Measurements from ENCODE around the gene TNFRSF14. TPM values are rescaled to one million over a fixed set of nuclear protein-coding genes. Genes with fewer than 3 reads are reported as not detected.

Gene TNFRSF14
- total and polyA plus RNA-seq, 2 of the 13 experiments (the other 11 are each of a cell fraction or from before 2014, with no cell fraction given): 11.9 to 49.9 TPM

- TF ChIP-seq MYC (CRISPR knock-in tag; IDR thresholded peaks at IDR 0.05; ENCODE audit: borderline replicate concordance) (peak; percentile 40; the same call in 1 of the 2 replicates), ETV6 (CRISPR knock-in tag; conservative IDR thresholded peaks at IDR 0.05) (no peak), NKX3-1 (CRISPR knock-in tag; IDR thresholded peaks at IDR 0.05) (no peak), MATR3 (CRISPR knock-in tag; IDR thresholded peaks at IDR 0.05) (no peak), ZNF792 (CRISPR knock-in tag; IDR thresholded peaks at IDR 0.05) (no peak; the same call in 1 of the 2 replicates), ZNF775 (CRISPR knock-in tag; IDR thresholded peaks at IDR 0.05; ENCODE audit: borderline replicate concordance) (no peak), ZNF446 (CRISPR knock-in tag; IDR thresholded peaks at IDR 0.05) (no peak; the same call in 1 of the 2 replicates), HOXA3 (CRISPR knock-in tag; IDR thresholded peaks at IDR 0.05) (no peak; the same call in 1 of the 2 replicates), GMEB1 (CRISPR knock-in tag; IDR thresholded peaks at IDR 0.05; ENCODE audit: borderline replicate concordance) (no peak), YEATS4 (CRISPR knock-in tag; IDR thresholded peaks at IDR 0.05; ENCODE audit: borderline replicate concordance) (no peak), MTA3 (CRISPR knock-in tag; IDR thresholded peaks at IDR 0.05) (no peak), ASH2L (IDR thresholded peaks at IDR 0.05; ENCODE audit: insufficient read length, low read depth, low read length) (no peak), ZNF546 (CRISPR knock-in tag; conservative IDR thresholded peaks at IDR 0.05) (no peak; the same call in 1 of the 2 replicates), ZSCAN22 (CRISPR knock-in tag; IDR thresholded peaks at IDR 0.05) (no peak), TBX3 (IDR thresholded peaks at IDR 0.05; ENCODE audit: borderline replicate concordance) (no peak), ZFY (CRISPR knock-in tag; IDR thresholded peaks at IDR 0.05) (peak; percentile 56; the same call in 1 of the 2 replicates), ZNF737 (CRISPR knock-in tag; IDR thresholded peaks at IDR 0.05; ENCODE audit: borderline replicate concordance) (no peak), MXD1 (CRISPR knock-in tag; IDR thresholded peaks at IDR 0.05) (no peak)
- TF ChIP-seq, protein P1, sequence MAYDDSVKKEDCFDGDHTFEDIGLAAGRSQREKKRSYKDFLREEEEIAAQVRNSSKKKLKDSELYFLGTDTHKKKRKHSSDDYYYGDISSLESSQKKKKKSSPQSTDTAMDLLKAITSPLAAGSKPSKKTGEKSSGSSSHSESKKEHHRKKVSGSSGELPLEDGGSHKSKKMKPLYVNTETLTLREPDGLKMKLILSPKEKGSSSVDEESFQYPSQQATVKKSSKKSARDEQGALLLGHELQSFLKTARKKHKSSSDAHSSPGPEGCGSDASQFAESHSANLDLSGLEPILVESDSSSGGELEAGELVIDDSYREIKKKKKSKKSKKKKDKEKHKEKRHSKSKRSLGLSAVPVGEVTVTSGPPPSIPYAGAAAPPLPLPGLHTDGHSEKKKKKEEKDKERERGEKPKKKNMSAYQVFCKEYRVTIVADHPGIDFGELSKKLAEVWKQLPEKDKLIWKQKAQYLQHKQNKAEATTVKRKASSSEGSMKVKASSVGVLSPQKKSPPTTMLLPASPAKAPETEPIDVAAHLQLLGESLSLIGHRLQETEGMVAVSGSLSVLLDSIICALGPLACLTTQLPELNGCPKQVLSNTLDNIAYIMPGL (CRISPR knock-in tag; IDR thresholded peaks at IDR 0.05; ENCODE audit: borderline replicate concordance in 1 of 2, low read depth in 1 of 2): peak; percentile 0 to 40; a peak in 1 of 4 replicates
- TF ChIP-seq, protein P2, sequence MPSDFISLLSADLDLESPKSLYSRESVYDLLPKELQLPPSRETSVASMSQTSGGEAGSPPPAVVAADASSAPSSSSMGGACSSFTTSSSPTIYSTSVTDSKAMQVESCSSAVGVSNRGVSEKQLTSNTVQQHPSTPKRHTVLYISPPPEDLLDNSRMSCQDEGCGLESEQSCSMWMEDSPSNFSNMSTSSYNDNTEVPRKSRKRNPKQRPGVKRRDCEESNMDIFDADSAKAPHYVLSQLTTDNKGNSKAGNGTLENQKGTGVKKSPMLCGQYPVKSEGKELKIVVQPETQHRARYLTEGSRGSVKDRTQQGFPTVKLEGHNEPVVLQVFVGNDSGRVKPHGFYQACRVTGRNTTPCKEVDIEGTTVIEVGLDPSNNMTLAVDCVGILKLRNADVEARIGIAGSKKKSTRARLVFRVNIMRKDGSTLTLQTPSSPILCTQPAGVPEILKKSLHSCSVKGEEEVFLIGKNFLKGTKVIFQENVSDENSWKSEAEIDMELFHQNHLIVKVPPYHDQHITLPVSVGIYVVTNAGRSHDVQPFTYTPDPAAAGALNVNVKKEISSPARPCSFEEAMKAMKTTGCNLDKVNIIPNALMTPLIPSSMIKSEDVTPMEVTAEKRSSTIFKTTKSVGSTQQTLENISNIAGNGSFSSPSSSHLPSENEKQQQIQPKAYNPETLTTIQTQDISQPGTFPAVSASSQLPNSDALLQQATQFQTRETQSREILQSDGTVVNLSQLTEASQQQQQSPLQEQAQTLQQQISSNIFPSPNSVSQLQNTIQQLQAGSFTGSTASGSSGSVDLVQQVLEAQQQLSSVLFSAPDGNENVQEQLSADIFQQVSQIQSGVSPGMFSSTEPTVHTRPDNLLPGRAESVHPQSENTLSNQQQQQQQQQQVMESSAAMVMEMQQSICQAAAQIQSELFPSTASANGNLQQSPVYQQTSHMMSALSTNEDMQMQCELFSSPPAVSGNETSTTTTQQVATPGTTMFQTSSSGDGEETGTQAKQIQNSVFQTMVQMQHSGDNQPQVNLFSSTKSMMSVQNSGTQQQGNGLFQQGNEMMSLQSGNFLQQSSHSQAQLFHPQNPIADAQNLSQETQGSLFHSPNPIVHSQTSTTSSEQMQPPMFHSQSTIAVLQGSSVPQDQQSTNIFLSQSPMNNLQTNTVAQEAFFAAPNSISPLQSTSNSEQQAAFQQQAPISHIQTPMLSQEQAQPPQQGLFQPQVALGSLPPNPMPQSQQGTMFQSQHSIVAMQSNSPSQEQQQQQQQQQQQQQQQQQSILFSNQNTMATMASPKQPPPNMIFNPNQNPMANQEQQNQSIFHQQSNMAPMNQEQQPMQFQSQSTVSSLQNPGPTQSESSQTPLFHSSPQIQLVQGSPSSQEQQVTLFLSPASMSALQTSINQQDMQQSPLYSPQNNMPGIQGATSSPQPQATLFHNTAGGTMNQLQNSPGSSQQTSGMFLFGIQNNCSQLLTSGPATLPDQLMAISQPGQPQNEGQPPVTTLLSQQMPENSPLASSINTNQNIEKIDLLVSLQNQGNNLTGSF (CRISPR knock-in tag; IDR thresholded peaks at IDR 0.05): no peak
Observed at GRCh38 chr1:2545754-2546514, 10.2 kb upstream of the TNFRSF14 start (continued).

Measured in HepG2 (cell line).